OCI-LY3 (cell line): Measurements from ENCODE around the gene CEP85L.
A peak's percentile ranks its signal among the peaks of the same experiment; 100 is the strongest.

Experiments used
- H2AFZ ChIP-seq: fragments of 200-600, 300-600 bp; shearing (Covaris generic); 2 replicates; pipeline ENCODE4 v1.6.0; 2014; ENCODE audit warnings: antibody characterized with exemption, low read depth, low read length
- H3K27ac ChIP-seq: fragments of 200-600, 300-600 bp; sonication (generic); 2 replicates; pipeline ENCODE4 v1.5.1; 2014; ENCODE audit warnings: mild to moderate bottlenecking, low read length, moderate library complexity, mixed read lengths
- H3K27me3 ChIP-seq: fragments of 200-600, 300-600 bp; sonication (generic); 2 replicates; pipeline ENCODE4 v1.6.1; 2014; ENCODE audit warnings: low read depth, low read length, mixed read lengths
- H3K36me3 ChIP-seq: fragments of 200-600, 300-600 bp; sonication (generic); replicated peaks from 2 replicates; pipeline ENCODE3; 2014; ENCODE audit warnings: low read depth, low read length, mixed read lengths
- H3K4me1 ChIP-seq: fragments of 300-600, 200-600 bp; sonication (generic); 2 replicates; pipeline ENCODE4 v1.6.1; 2014; ENCODE audit warnings: low read length, mixed read lengths
- H3K4me2 ChIP-seq: fragments of 200-600, 300-600 bp; sonication (generic); 2 replicates; pipeline ENCODE4 v1.6.1; 2014; ENCODE audit warnings: low read length, mixed read lengths
- H3K4me3 ChIP-seq: fragments of 300-600, 200-600 bp; sonication (generic); 2 replicates; pipeline ENCODE4 v1.5.1; 2014; ENCODE audit warnings: antibody characterized with exemption, mild to moderate bottlenecking, low read length, moderate library complexity
- H3K79me2 ChIP-seq: fragments of 300-600, 200-600 bp; shearing (Covaris generic); 2 replicates; pipeline ENCODE4 v1.6.1; 2014; ENCODE audit warnings: mild to moderate bottlenecking, low read length, mixed read lengths
- H3K9ac ChIP-seq: fragments of 300-600, 200-600 bp; shearing (Covaris generic); 2 replicates; pipeline ENCODE4 v1.6.0; 2014; ENCODE audit warnings: mild to moderate bottlenecking, low read length, moderate library complexity
- H3K9me3 ChIP-seq: fragments of 200-600, 300-600 bp; shearing (Covaris generic); 2 replicates; pipeline ENCODE4 v1.6.1; 2014; ENCODE audit warnings: low read length, mixed read lengths; ENCODE audit not compliant: insufficient read depth
- H4K20me1 ChIP-seq: fragments of 200-600, 300-600 bp; sonication (generic); 2 replicates; pipeline ENCODE4 v1.6.1; 2016; ENCODE audit warnings: low read length, mixed read lengths; ENCODE audit not compliant: insufficient read depth
- EZH2phosphoT487 ChIP-seq: fragments of 200-600 bp; shearing (Covaris generic); IDR thresholded peaks from 2 replicates; pipeline ENCODE4 v1.6.1; 2018; ENCODE audit warnings: antibody characterized with exemption, mixed run types, low read depth
- TF ChIP-seq, protein P1 (sequence below): fragments of 200-600, 300-600 bp; sonication (generic); IDR thresholded peaks from 2 replicates; pipeline ENCODE4 v1.5.1; 2014; ENCODE audit warnings: antibody characterized with exemption, low read length, low read depth

Gene CEP85L

DNA sequence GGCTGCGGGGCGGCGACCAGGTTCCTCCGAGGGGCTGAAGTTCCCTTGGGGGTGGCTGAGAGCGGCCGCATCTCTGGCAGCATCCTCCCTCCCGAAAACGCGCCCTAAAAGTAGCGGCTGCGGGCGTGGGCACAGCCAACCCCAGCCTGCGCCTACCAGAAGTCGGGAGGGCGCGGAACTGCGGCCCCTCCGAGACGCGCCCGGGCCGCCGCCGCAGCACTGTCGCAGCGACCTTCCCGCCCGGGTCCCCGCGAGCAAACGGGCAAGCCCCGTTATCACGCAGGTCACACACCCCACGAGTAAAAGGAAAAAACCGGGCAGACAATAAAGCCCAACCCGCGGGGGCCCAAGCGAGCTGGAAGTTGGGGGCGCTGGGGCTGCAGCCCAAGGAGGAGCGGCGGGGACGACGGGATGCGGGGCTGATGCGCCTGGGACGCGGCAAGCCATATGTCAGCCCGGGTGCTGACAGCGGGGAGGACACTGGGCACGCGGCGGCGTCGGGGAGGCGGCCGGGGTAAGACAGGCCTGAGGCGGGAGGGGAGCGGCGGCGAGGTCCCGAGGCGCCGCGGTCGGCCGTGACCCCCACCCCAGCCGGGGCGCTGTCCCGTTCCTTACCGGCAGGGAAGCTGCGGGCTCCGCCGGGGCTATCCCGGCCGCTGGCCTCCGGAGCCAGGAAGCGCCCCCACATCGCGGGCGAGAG lies 659 bp downstream of the CEP85L start:
- Histone ChIP-seq H2AFZ (peak overlapping the region; percentile 81), H3K79me2 (peaks cover 4% of the 10 kb centered on the region; the same call in 1 of the 2 replicates)

DNA sequence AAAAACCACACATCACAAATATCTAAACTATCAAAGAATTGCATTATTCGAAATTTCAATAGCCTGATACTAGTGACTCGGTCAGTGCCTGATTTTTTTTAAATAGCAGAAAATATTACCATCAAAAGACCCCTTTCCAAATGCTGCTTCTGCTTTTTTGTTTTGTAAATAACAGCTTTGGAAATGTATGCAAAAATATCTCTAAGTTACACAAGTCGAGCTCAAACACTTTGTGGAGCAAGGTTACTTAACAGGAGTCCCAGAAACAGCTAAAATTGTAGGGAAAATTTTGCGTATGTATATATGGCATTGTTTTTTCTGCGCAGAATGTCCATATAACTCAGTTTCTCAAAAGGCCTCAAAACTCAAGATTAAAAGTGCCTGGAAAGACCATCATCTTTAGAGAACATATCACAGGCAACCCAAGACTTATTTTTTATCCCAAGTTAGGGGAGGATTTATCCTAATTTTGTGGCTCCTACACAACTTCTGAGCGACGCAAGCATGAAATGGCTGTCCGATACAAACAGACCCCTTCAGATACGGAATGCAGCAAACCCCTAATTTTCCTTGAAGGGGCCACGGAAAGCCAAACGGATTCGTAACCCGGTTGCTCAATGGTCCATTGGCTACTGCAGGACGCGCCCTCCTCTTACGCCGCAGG lies 1.3 kb downstream of the CEP85L start:
- peak overlapping the region; percentile 72 for H3K9ac ChIP-seq
- no peaks in the 10 kb centered on the region for H3K9me3 ChIP-seq
- H3K27ac ChIP-seq: no peak overlapping the region
- H3K4me1 ChIP-seq: peaks cover 16% of the 10 kb centered on the region
- H3K79me2 ChIP-seq: peaks cover 4% of the 10 kb centered on the region; the same call in 1 of the 2 replicates
- H3K27me3 ChIP-seq: no peaks in the 10 kb centered on the region
- TF ChIP-seq EZH2phosphoT487: no peak
- TF ChIP-seq, protein P1, sequence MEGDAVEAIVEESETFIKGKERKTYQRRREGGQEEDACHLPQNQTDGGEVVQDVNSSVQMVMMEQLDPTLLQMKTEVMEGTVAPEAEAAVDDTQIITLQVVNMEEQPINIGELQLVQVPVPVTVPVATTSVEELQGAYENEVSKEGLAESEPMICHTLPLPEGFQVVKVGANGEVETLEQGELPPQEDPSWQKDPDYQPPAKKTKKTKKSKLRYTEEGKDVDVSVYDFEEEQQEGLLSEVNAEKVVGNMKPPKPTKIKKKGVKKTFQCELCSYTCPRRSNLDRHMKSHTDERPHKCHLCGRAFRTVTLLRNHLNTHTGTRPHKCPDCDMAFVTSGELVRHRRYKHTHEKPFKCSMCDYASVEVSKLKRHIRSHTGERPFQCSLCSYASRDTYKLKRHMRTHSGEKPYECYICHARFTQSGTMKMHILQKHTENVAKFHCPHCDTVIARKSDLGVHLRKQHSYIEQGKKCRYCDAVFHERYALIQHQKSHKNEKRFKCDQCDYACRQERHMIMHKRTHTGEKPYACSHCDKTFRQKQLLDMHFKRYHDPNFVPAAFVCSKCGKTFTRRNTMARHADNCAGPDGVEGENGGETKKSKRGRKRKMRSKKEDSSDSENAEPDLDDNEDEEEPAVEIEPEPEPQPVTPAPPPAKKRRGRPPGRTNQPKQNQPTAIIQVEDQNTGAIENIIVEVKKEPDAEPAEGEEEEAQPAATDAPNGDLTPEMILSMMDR: no peak
- no peaks in the 10 kb centered on the region for H3K36me3 ChIP-seq
- H3K4me3 ChIP-seq: peak overlapping the region; percentile 85
- peak overlapping the region; percentile 94 for H3K4me2 ChIP-seq
- no peaks in the 10 kb centered on the region for H4K20me1 ChIP-seq
- H2AFZ ChIP-seq: peak overlapping the region; percentile 44; the same call in 1 of the 2 replicates

More for the DNA sequence above, 659 bp downstream of the CEP85L start:
- Histone ChIP-seq H3K4me3 (peak overlapping the region; percentile 85), H3K9ac (peak overlapping the region; percentile 72), H3K27me3 (no peaks in the 10 kb centered on the region), H3K4me2 (peak overlapping the region; percentile 94), H3K36me3 (no peaks in the 10 kb centered on the region), H3K9me3 (no peaks in the 10 kb centered on the region), H3K4me1 (peaks cover 16% of the 10 kb centered on the region), H4K20me1 (no peaks in the 10 kb centered on the region), H3K27ac (peak overlapping the region; percentile 35)
- TF ChIP-seq, protein P1: no peak
- TF ChIP-seq EZH2phosphoT487: no peak

DNA sequence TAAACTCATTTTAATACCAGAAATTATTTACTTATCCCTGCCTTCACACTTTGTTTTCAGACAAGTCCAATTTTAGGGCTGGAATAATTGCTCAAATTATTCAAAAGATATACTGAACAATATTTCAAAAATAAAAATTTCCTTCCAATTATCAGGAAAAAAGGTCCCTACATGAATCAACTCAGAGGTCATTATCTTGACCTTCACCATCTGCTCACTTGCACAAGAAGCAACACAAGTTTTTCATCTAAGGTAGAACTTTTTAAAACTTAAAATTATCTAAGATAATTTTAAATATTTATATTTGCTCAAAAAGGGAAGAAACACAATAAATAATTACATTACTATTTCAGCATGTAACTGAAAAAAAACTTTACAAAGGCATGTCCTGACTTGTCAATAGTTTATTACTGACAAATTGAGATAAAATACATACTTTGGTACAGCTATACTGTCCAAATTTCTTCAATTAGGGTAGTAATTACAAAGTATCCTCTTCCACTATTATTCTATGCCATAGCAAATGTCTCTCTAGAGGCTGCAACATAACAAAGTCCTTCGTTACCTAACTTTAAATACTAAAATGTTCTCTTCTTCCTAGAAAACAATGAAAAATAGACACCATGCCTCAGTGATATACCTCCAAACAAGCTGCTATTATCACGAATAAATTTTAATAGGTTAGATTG lies 2.4 kb downstream of the CEP85L start:
- Histone ChIP-seq H3K4me2 (peak overlapping the region; percentile 94), H3K4me1 (peaks cover 16% of the 10 kb centered on the region), H2AFZ (no peak overlapping the region), H3K36me3 (no peaks in the 10 kb centered on the region), H3K9me3 (no peaks in the 10 kb centered on the region), H3K9ac (no peak overlapping the region), H3K27me3 (no peaks in the 10 kb centered on the region), H4K20me1 (no peaks in the 10 kb centered on the region), H3K27ac (no peak overlapping the region), H3K79me2 (peaks cover 4% of the 10 kb centered on the region; the same call in 1 of the 2 replicates), H3K4me3 (peak overlapping the region; percentile 85)
- TF ChIP-seq, protein P1: no peak
- no peak for TF ChIP-seq EZH2phosphoT487

DNA sequence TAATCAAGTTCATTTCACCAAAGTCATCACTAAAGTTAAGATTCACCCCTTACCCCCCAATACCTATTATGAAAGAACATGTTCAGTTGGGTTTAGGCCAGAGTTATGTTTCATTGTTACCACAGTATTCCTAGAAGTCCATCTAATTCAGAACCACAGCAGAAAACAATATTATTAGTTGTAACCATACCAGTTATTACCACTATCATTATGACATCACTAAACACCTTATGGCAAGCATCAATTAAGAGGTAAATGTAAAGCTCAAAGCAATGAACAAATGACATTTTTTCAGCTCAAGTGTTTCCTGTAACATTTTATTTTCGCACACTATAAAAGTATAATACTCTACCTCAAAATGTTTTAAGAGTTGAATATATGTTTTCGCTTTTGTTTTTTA lies 4.4 kb downstream of the CEP85L start:
- H3K36me3 ChIP-seq: no peaks in the 10 kb centered on the region
- H3K79me2 ChIP-seq: peaks cover 4% of the 10 kb centered on the region
- no peaks in the 10 kb centered on the region for H3K9me3 ChIP-seq
- no peaks in the 10 kb centered on the region for H4K20me1 ChIP-seq
- H3K4me3 ChIP-seq: no peak overlapping the region
- H3K27ac ChIP-seq: no peak overlapping the region
- peaks cover 11% of the 10 kb centered on the region for H3K4me1 ChIP-seq
- H3K4me2 ChIP-seq: no peak overlapping the region
- TF ChIP-seq, protein P1: no peak
- TF ChIP-seq EZH2phosphoT487: no peak
- H3K9ac ChIP-seq: no peak overlapping the region
- H2AFZ ChIP-seq: no peak overlapping the region
- H3K27me3 ChIP-seq: no peaks in the 10 kb centered on the region
